Measurements from ENCODE around the gene PODN. TPM values are rescaled to one million over a fixed set of nuclear protein-coding genes. Genes with fewer than 3 reads are reported as not detected.

The PODN gene
- total RNA-seq, 1 experiment from 2014 or later = 0.17 TPM

GRCh38 chr1:53037159-53037558, 24.9 kb upstream of the PODN start:
- H3K79me2 ChIP-seq (ENCODE audit: insufficient read depth, low read length) = no peaks in the 10 kb centered on the region
- no peak overlapping the region for H2BK120ac ChIP-seq (ENCODE audit: low read depth, low read length, poor library complexity, severe bottlenecking)
- H2AK5ac ChIP-seq (ENCODE audit: insufficient read length, low read length) = no peak overlapping the region
- no peaks in the 10 kb centered on the region for H3K27me3 Mint-ChIP-seq (ENCODE audit: low read depth)
- no CpG with 5 or more reads among the region's 4 CpGs for WGBS (ENCODE audit: extremely low coverage, insufficient read length, low lambda C conversion rate)
- peaks cover 0 to 6% (median 5%) of the 10 kb centered on the region in 3 experiments; a peak in 4 of 7 replicates for H3K36me3 Mint-ChIP-seq (ENCODE audit: insufficient read depth in 1 of 3, low read depth in 3 of 3)
- TF ChIP-seq CTCF (conservative IDR thresholded peaks at IDR 0.05) = no peak
- no peak overlapping the region for H2BK20ac ChIP-seq (ENCODE audit: low read depth, low read length, poor library complexity, severe bottlenecking)
- DNase-seq = peak; percentile 38
- no peak overlapping the region for H3K56ac ChIP-seq (ENCODE audit: insufficient read length, low read depth, low read length)
- no peak overlapping the region for H3K4ac ChIP-seq (ENCODE audit: low read depth, low read length)
- no peaks in the 10 kb centered on the region for H4K20me1 ChIP-seq (ENCODE audit: control insufficient read depth, insufficient read depth, insufficient read length)
- no peak overlapping the region for H3K9ac ChIP-seq (ENCODE audit: extremely low read depth, insufficient read length, low read length)
- H3K27me3 ChIP-seq (ENCODE audit: insufficient read depth, low read length) = no peaks in the 10 kb centered on the region
- no peak overlapping the region for H3K14ac ChIP-seq (ENCODE audit: insufficient read depth, low read length)
- H3K23ac ChIP-seq (ENCODE audit: insufficient read length, low read depth, low read length) = no peak overlapping the region
- H3T11ph ChIP-seq (ENCODE audit: low read length) = no peak overlapping the region
- no peak overlapping the region for H3K18ac ChIP-seq (ENCODE audit: insufficient read length, low read depth, low read length)
- H3K27ac Mint-ChIP-seq = peak overlapping the region in 1 of 3 experiments; percentile 76; a peak in 2 of 7 replicates
- no peak overlapping the region for H3K4me3 Mint-ChIP-seq
- no peak overlapping the region for H4K91ac ChIP-seq (ENCODE audit: insufficient read length, low read depth, low read length)
- H4K5ac ChIP-seq (ENCODE audit: insufficient read length, low read depth, low read length) = no peak overlapping the region
- H2BK12ac ChIP-seq (ENCODE audit: insufficient read length, low read depth, low read length) = no peak overlapping the region
- H3K9me3 Mint-ChIP-seq = no peaks in the 10 kb centered on the region
- H4K8ac ChIP-seq (replicated peaks; ENCODE audit: insufficient read length, low read depth, low read length) = no peak overlapping the region
- no peaks in the 10 kb centered on the region for H3K23me2 ChIP-seq (ENCODE audit: insufficient read length, low read depth, low read length, poor library complexity, severe bottlenecking)
- no peaks in the 10 kb centered on the region for H3K9me3 ChIP-seq (ENCODE audit: control insufficient read depth, low read depth, low read length)
- no peaks in the 10 kb centered on the region for H3K79me1 ChIP-seq (ENCODE audit: insufficient read depth, low read depth, low read length, poor library complexity, severe bottlenecking)
- H2AFZ ChIP-seq (ENCODE audit: low read length) = no peak overlapping the region
- H2BK5ac ChIP-seq (ENCODE audit: insufficient read length, low read length) = no peak overlapping the region
- H2BK15ac ChIP-seq (ENCODE audit: low read depth, low read length) = no peak overlapping the region
- no peak overlapping the region for H3K4me2 ChIP-seq (ENCODE audit: insufficient read depth, insufficient read length, low read length)
- no peaks in the 10 kb centered on the region for H3K4me1 ChIP-seq (ENCODE audit: insufficient read depth, low read length)
- H3K27ac ChIP-seq (ENCODE audit: insufficient read length, low read depth, low read length) = no peak overlapping the region
- peaks cover 5 to 8% of the 10 kb centered on the region in 2 experiments for H3K4me1 Mint-ChIP-seq

Data from H9 (cell line).